Measurements from ENCODE around the gene MAPK8IP1. TPM values are rescaled to one million over a fixed set of nuclear protein-coding genes. Genes with fewer than 3 reads are reported as not detected.

The MAPK8IP1 gene
- polyA plus RNA-seq, 1 donor (not counting 4 experiments of a cell fraction or from before 2014, with no cell fraction given): 0.51 TPM

DNA sequence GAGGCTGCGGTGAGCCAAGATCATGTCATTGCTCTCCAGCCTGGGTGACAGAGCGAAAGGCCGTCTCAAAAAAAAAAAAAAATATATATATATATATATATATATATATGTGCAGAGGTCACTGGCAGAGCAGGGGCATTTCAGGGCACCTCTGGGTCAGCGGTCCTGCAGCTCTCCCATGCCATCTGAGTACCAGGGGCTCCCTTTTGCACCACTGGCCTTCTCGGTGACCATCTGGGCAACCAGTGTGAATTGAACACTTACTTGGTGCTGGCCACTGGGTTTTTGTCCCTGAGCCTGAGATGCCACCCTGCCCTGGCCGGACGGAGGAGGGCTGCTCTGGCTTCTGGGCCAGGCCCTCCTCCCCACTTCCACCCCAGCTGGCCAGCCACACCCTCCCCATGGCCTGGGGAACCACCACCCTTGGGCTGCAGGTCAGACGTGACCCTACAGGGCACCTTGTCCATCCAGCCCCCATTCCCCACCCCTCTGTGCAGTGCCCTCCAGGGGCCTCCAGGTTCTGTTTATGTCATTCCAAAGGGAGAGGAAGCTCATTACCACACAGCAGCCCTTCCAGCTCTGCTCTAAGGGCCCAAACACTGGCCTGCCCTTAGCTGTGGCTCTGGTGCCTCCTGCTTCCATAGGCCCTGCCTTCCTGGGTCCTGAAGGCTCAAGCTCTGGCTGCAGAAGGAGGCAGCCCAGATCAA lies 10.3 kb downstream of the MAPK8IP1 start:
- Histone ChIP-seq H2AFZ (ENCODE audit: control insufficient read depth, low read length) (no peak overlapping the region), H3K27ac (ENCODE audit: control insufficient read depth, insufficient read depth, low read length) (no peak overlapping the region), H3K4me2 (ENCODE audit: control insufficient read depth, extremely low read depth, insufficient read depth, low read depth, low read length) (no peak overlapping the region), H3K9ac (ENCODE audit: control insufficient read depth, extremely low read depth, insufficient read depth, low read length) (no peak overlapping the region), H3K9me3 (ENCODE audit: control insufficient read depth, low read depth, low read length) (no peaks in the 10 kb centered on the region), H3K9me1 (ENCODE audit: control insufficient read depth, extremely low read depth, insufficient read depth, low read length) (no peaks in the 10 kb centered on the region), H3K79me2 (ENCODE audit: control insufficient read depth, insufficient read depth, low read length) (no peaks in the 10 kb centered on the region), H3K36me3 (ENCODE audit: control insufficient read depth in 2 of 2, extremely low read depth in 1 of 2, insufficient read depth in 2 of 2, low read length in 2 of 2) (no peaks in the 10 kb centered on the region), H3K27me3 (ENCODE audit: control insufficient read depth, extremely low read depth, insufficient read depth, low read length) (peaks cover 25% of the 10 kb centered on the region), H4K20me1 (ENCODE audit: control insufficient read depth, extremely low read depth, insufficient read depth, low read length) (no peaks in the 10 kb centered on the region), H3K4me1 (ENCODE audit: control insufficient read depth, extremely low read depth, insufficient read depth, low read length) (peaks cover 7% of the 10 kb centered on the region), H3K4me3 (ENCODE audit: control insufficient read depth in 2 of 3, extremely low read depth in 1 of 3, insufficient read depth in 2 of 3, low read depth in 1 of 3, low read length in 3 of 3) (no peak overlapping the region)
- FAIRE-seq (no peak), DNase-seq (ENCODE audit: low read depth, low spot score) (no peak)
- TF ChIP-seq, protein P1, sequence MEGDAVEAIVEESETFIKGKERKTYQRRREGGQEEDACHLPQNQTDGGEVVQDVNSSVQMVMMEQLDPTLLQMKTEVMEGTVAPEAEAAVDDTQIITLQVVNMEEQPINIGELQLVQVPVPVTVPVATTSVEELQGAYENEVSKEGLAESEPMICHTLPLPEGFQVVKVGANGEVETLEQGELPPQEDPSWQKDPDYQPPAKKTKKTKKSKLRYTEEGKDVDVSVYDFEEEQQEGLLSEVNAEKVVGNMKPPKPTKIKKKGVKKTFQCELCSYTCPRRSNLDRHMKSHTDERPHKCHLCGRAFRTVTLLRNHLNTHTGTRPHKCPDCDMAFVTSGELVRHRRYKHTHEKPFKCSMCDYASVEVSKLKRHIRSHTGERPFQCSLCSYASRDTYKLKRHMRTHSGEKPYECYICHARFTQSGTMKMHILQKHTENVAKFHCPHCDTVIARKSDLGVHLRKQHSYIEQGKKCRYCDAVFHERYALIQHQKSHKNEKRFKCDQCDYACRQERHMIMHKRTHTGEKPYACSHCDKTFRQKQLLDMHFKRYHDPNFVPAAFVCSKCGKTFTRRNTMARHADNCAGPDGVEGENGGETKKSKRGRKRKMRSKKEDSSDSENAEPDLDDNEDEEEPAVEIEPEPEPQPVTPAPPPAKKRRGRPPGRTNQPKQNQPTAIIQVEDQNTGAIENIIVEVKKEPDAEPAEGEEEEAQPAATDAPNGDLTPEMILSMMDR (optimal IDR thresholded peaks at IDR 0.05 in 1 of 3, IDR thresholded peaks at IDR 0.05 in 1 of 3, conservative IDR thresholded peaks at IDR 0.05 in 1 of 3; ENCODE audit: extremely low read depth in 1 of 3, insufficient read depth in 2 of 3, low read length in 3 of 3): no peak
- TF ChIP-seq EZH2 (IDR thresholded peaks at IDR 0.05; ENCODE audit: low read length): no peak
- dilution Hi-C loops (cut with MboI; ENCODE audit: extremely low pct_ligation_motif_present, low sequenced_read_pairs): no loop called here

DNA sequence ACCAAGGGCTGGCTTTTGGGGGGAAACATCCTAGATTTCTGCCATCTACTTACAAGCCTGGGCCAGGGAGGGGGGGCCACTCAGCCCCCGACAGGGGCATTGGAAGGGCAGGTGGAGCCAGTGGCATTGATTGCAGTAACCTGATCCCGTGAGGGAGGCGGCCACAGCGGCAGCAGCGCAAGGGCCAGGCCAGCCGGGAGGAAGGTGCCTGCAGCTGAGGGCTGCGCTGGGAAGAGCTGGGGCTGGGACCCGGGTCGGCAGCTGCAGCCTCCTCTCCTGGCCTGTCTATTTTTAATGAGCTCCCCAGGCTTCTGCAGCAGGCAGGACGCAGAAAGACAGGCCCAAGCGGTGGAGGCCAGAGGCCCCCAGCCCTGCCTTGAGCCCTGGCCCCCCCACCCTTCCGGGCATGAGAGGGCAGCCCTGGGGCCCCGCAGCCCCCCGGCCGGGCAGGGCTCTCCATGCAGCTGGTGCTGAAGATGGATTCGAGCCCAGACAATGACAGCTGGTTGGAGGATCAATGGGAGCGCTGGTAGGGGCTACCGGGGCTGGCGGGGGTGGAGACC lies 11.1 kb downstream of the MAPK8IP1 start:
- Histone ChIP-seq H3K27ac (ENCODE audit: control insufficient read depth, insufficient read depth, low read length) (no peak overlapping the region), H3K9me1 (ENCODE audit: control insufficient read depth, extremely low read depth, insufficient read depth, low read length) (no peaks in the 10 kb centered on the region), H3K79me2 (ENCODE audit: control insufficient read depth, insufficient read depth, low read length) (no peaks in the 10 kb centered on the region), H3K27me3 (ENCODE audit: control insufficient read depth, extremely low read depth, insufficient read depth, low read length) (peaks cover 33% of the 10 kb centered on the region), H4K20me1 (ENCODE audit: control insufficient read depth, extremely low read depth, insufficient read depth, low read length) (no peaks in the 10 kb centered on the region), H3K4me3 (ENCODE audit: control insufficient read depth in 2 of 3, extremely low read depth in 1 of 3, insufficient read depth in 2 of 3, low read depth in 1 of 3, low read length in 3 of 3) (no peak overlapping the region), H3K9me3 (ENCODE audit: control insufficient read depth, low read depth, low read length) (no peaks in the 10 kb centered on the region), H2AFZ (ENCODE audit: control insufficient read depth, low read length) (no peak overlapping the region), H3K36me3 (ENCODE audit: control insufficient read depth in 2 of 2, extremely low read depth in 1 of 2, insufficient read depth in 2 of 2, low read length in 2 of 2) (no peaks in the 10 kb centered on the region), H3K4me1 (ENCODE audit: control insufficient read depth, extremely low read depth, insufficient read depth, low read length) (peaks cover 7% of the 10 kb centered on the region), H3K4me2 (ENCODE audit: control insufficient read depth, extremely low read depth, insufficient read depth, low read depth, low read length) (no peak overlapping the region), H3K9ac (ENCODE audit: control insufficient read depth, extremely low read depth, insufficient read depth, low read length) (no peak overlapping the region)
- dilution Hi-C loops (cut with MboI; ENCODE audit: extremely low pct_ligation_motif_present, low sequenced_read_pairs): no loop called here
- no peak for FAIRE-seq
- no peak for DNase-seq (ENCODE audit: low read depth, low spot score)
- TF ChIP-seq EZH2 (IDR thresholded peaks at IDR 0.05; ENCODE audit: low read length): no peak
- TF ChIP-seq, protein P1 (optimal IDR thresholded peaks at IDR 0.05 in 1 of 3, IDR thresholded peaks at IDR 0.05 in 1 of 3, conservative IDR thresholded peaks at IDR 0.05 in 1 of 3; ENCODE audit: extremely low read depth in 1 of 3, insufficient read depth in 2 of 3, low read length in 3 of 3): no peak

All from keratinocyte (primary cell).